Cardiac fibroblast (primary cell): ENCODE measurements around the gene ZNF516.

ENCODE experiments used
- DNase-seq, 2 donors: peaks; one replicate each; pipeline versions ENCODE4 v3.0.0 to v3.0.0-alpha.2; 2010; ENCODE audit warnings: low read depth in 2 of 2
- H3K4me3 ChIP-seq, 2 donors: replicated peaks in 1 of 2; 1 replicate in 1 of 2; 2 replicates in 1 of 2; pipeline ENCODE4 v1.5.1; 2011; ENCODE audit warnings: low read depth in 2 of 2, low read length in 2 of 2, mild to moderate bottlenecking in 2 of 2, moderate library complexity in 1 of 2
- TF ChIP-seq, protein P1 (sequence below): IDR thresholded peaks from one replicate; pipeline ENCODE4 v1.5.1; 2011; ENCODE audit warnings: low read depth, mild to moderate bottlenecking, low read length, inconsistent platforms

ZNF516 gene

GRCh38 chr18:76435316-76435989 is 59.6 kb downstream of the ZNF516 start:
- no peak for DNase-seq
- TF ChIP-seq, protein P1, sequence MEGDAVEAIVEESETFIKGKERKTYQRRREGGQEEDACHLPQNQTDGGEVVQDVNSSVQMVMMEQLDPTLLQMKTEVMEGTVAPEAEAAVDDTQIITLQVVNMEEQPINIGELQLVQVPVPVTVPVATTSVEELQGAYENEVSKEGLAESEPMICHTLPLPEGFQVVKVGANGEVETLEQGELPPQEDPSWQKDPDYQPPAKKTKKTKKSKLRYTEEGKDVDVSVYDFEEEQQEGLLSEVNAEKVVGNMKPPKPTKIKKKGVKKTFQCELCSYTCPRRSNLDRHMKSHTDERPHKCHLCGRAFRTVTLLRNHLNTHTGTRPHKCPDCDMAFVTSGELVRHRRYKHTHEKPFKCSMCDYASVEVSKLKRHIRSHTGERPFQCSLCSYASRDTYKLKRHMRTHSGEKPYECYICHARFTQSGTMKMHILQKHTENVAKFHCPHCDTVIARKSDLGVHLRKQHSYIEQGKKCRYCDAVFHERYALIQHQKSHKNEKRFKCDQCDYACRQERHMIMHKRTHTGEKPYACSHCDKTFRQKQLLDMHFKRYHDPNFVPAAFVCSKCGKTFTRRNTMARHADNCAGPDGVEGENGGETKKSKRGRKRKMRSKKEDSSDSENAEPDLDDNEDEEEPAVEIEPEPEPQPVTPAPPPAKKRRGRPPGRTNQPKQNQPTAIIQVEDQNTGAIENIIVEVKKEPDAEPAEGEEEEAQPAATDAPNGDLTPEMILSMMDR, result no peak
- no peak overlapping the region for H3K4me3 ChIP-seq

DNA sequence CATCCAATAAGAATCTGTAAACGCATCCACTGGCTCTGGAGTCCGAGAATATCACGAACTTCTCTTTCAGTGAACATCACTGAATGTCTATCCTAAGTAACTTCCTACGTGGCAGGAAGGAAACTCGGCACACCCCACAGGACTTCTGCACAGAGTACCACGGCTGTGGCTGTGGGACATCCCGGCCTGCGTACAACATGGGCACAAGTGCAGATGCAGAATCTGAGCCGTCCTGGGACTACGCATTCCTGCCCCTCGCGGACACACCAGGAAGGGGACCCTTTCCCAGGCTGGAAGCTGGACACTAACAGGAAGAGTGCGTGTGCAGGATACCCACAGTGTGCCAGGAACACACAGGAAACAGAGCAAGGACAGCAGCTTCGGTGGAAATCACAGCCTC is 60.6 kb downstream of the ZNF516 start:
- no peak for DNase-seq
- TF ChIP-seq, protein P1, result no peak
- H3K4me3 ChIP-seq, result no peak overlapping the region

DNA sequence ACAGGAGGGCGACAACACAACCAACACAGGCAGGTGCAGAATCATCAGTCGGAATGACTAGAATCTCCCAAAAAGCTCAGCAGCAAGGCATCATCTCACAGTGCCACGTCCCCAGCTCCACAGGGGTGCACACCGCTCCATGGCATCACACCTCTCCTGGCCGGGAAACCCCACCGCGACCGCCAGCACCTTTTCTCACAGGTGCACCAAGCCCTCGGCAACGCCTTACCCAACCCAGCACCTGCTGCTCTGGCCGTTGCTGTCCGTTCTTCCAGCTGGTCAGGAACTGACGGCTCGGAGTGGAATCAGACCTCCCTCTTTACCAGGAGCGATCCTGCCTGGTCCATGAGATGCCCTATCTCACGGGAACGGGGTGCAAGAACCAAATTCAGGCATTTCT is 61.3 kb downstream of the ZNF516 start:
- DNase-seq, result no peak
- no peak overlapping the region for H3K4me3 ChIP-seq
- TF ChIP-seq, protein P1, result no peak

GRCh38 chr18:76432970-76433767 is 61.9 kb downstream of the ZNF516 start:
- no peak overlapping the region for H3K4me3 ChIP-seq
- TF ChIP-seq, protein P1, result no peak
- DNase-seq, result no peak

- no peak overlapping the region for H3K4me3 ChIP-seq
- no peak for DNase-seq
- TF ChIP-seq, protein P1, result no peak
Measured at GRCh38 chr18:76432274-76432755, 62.7 kb downstream of the ZNF516 start.

DNA sequence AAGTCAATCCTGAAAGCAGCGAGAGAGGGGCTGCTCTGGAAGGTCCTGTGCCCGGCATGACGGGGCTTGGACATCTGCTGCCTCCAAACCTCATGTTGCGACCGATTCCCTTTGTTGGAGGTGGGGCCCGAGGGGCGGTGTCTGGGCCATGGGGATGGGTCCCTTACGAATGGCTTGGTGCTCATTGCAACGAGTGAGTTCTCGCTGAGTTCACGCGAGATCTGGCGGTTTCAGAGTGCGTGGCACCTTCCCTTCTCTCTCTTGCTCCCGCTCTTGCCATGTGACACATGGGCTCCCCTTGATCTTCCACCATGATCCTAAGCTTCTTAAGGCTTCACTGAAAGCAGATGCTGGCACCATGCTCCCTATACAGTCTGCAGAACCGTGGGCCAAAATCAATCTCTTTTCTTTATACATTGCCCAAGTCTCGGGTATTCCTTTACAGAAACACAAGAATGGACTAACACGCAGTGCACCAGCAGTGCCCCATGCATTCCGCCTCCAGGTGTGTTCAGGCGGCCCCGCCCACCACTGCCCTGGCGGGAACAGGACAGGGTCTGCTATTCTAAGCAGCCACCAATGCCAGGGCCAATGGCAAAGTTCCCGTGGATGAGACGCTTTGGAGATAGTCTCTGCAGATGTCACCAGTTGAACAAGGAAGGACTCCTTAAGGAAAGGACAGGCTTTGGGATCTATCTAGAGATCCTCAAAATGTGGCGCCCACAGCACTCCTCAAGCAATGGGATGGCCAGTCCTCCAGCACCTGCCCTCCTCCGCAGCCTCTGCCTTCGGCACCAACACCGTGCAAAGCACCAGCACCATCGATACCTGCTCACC is 63.4 kb downstream of the ZNF516 start:
- no peak overlapping the region for H3K4me3 ChIP-seq
- TF ChIP-seq, protein P1, result no peak
- no peak for DNase-seq
